Measurements from ENCODE around the gene C20orf173. TPM values are rescaled to one million over a fixed set of nuclear protein-coding genes. Genes with fewer than 3 reads are reported as not detected.
A peak's percentile ranks its signal among the peaks of the same experiment; 100 is the strongest.

Gene C20orf173
- total RNA-seq, 1 experiment from 2014 or later, result not detected

DNA sequence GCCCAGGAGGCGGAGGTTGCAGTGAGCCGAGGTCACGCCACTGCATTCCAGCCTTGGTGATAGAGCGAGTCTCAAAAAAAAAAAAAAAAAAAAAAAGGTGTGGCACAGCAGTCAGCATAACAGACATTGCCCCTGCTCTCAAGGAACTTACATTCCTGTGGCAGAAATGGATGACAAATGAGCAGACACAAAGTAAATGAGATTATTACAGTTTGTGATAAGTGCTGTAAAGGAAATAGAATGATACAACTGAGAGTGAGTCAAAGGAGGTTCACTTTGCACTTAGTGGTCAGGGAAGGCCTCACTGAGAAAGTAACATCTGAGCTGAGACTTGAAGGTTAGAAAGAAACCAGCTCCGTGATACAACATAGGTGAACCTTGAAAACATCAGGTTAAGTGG, 37.6 kb downstream of the C20orf173 start:
- no peaks in the 10 kb centered on the region for H3K4me1 ChIP-seq (replicated peaks; ENCODE audit: insufficient read depth)
- POLR2A ChIA-PET (ENCODE audit: unreplicated experiment), result interaction anchor here (0.6 kb wide), 1 partner anchor 36 kb away, joined by 5 read pairs; the partner anchor contains the start of gene CEP250
- H3K4me3 ChIP-seq, result no peak overlapping the region
- no peak overlapping the region for H3K27ac ChIP-seq
- H3K36me3 ChIP-seq (ENCODE audit: low read depth), result peaks cover 35% of the 10 kb centered on the region
- H3F3A ChIP-seq (ENCODE audit: insufficient read depth, low read depth), result no peaks in the 10 kb centered on the region; the same call in 1 of the 2 replicates
- no peak overlapping the region for H2AFZ ChIP-seq
- no peaks in the 10 kb centered on the region for H3K79me2 ChIP-seq (ENCODE audit: low read depth)
- H3K4me2 ChIP-seq, result no peak overlapping the region
- 0 out of 2 replicates have a peak, but pooled peaks cover 3% of the 10 kb centered on the region for H4K20me1 ChIP-seq (ENCODE audit: insufficient read depth)
- BruUV-seq (replicated peaks), result no TSS peak
- intact Hi-C loops (cut with micrococcal nuclease; ENCODE audit: unreplicated experiment), result no loop called here
- H3K27me3 ChIP-seq (ENCODE audit: insufficient read depth, low read depth), result no peaks in the 10 kb centered on the region
- CTCF ChIA-PET, result no interaction called here
- DNase-seq, result peak in 1 of 2 experiments; percentile 54
- no peak for TF ChIP-seq EZH2 (IDR thresholded peaks at IDR 0.05; ENCODE audit: low read depth)
- TF ChIP-seq, protein P1, sequence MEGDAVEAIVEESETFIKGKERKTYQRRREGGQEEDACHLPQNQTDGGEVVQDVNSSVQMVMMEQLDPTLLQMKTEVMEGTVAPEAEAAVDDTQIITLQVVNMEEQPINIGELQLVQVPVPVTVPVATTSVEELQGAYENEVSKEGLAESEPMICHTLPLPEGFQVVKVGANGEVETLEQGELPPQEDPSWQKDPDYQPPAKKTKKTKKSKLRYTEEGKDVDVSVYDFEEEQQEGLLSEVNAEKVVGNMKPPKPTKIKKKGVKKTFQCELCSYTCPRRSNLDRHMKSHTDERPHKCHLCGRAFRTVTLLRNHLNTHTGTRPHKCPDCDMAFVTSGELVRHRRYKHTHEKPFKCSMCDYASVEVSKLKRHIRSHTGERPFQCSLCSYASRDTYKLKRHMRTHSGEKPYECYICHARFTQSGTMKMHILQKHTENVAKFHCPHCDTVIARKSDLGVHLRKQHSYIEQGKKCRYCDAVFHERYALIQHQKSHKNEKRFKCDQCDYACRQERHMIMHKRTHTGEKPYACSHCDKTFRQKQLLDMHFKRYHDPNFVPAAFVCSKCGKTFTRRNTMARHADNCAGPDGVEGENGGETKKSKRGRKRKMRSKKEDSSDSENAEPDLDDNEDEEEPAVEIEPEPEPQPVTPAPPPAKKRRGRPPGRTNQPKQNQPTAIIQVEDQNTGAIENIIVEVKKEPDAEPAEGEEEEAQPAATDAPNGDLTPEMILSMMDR (conservative IDR thresholded peaks at IDR 0.05), result no peak
- no peaks in the 10 kb centered on the region for H3K9me3 ChIP-seq (ENCODE audit: insufficient read depth, low read depth)
- H3K9me2 ChIP-seq (ENCODE audit: insufficient read depth), result no peaks in the 10 kb centered on the region

DNA sequence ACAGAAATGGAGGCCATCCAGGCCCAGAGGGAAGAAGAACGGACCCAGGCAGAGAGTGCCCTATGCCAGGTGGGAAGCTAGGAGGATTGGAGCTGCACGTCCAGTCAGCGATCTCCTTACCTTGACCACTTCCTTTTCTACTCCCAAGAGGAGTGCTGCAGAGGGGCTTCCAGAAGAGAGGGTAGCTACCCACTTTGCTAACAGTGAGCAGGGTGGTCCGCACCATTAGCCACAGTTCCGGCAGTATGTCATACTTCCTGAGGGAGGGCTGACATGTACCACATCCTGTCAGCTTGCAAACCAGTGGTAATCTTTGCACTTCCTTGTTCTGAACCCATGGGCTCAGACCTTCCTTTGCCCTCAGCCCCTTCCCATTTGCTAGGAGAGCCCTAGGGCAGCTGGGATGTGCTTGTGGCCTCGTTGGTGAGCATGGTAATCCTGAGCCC, 38.7 kb downstream of the C20orf173 start:
- H3K9me2 ChIP-seq (ENCODE audit: insufficient read depth), result no peaks in the 10 kb centered on the region
- no peaks in the 10 kb centered on the region for H3K79me2 ChIP-seq (ENCODE audit: low read depth)
- H2AFZ ChIP-seq, result no peak overlapping the region
- DNase-seq, result no peak
- H3K4me1 ChIP-seq (replicated peaks; ENCODE audit: insufficient read depth), result no peaks in the 10 kb centered on the region
- ChIA-PET POLR2A (ENCODE audit: unreplicated experiment) (no interaction called here), CTCF (interaction anchor here (0.6 kb wide), 1 partner anchor 289 kb away, joined by 3 read pairs; no protein-coding TSS in a partner anchor)
- no peak overlapping the region for H3K4me2 ChIP-seq
- no TSS peak for BruUV-seq (replicated peaks)
- no peaks in the 10 kb centered on the region for H3K9me3 ChIP-seq (ENCODE audit: insufficient read depth, low read depth)
- TF ChIP-seq EZH2 (IDR thresholded peaks at IDR 0.05; ENCODE audit: low read depth), result no peak
- no peaks in the 10 kb centered on the region for H3K27me3 ChIP-seq (ENCODE audit: insufficient read depth, low read depth)
- H3K36me3 ChIP-seq (ENCODE audit: low read depth), result peaks cover 40% of the 10 kb centered on the region
- H4K20me1 ChIP-seq (ENCODE audit: insufficient read depth), result 0 out of 2 replicates have a peak, but pooled peaks cover 3% of the 10 kb centered on the region
- intact Hi-C loops (cut with micrococcal nuclease; ENCODE audit: unreplicated experiment), result no loop called here
- H3F3A ChIP-seq (ENCODE audit: insufficient read depth, low read depth), result no peaks in the 10 kb centered on the region; the same call in 1 of the 2 replicates
- no peak overlapping the region for H3K27ac ChIP-seq
- no peak overlapping the region for H3K4me3 ChIP-seq

DNA sequence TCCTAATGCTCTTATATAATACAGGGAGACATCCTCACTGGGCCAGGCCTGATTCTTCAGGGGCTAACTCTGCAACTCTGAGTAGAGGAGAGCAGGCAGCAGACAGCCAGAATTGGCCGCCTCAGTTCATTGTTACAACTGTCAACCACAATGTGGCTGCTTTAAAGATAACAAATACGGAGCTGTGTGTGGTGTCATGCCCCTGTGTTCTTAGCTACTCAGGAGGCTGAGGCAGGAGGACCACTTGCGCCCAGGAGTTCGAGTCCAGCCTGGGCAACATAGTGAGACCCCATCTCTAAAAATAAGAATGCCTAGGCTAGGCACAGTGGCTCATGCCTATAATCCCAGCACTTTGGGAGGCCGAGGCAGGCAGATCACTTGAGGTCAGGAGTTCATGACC, 39.7 kb downstream of the C20orf173 start:
- BruUV-seq (replicated peaks), result no TSS peak
- peaks cover 40% of the 10 kb centered on the region for H3K36me3 ChIP-seq (ENCODE audit: low read depth)
- H3K9me2 ChIP-seq (ENCODE audit: insufficient read depth), result no peaks in the 10 kb centered on the region
- H3K79me2 ChIP-seq (ENCODE audit: low read depth), result no peaks in the 10 kb centered on the region
- ChIA-PET CTCF (no interaction called here), POLR2A (ENCODE audit: unreplicated experiment) (no interaction called here)
- H3K4me2 ChIP-seq, result no peak overlapping the region
- no peak overlapping the region for H3K27ac ChIP-seq
- TF ChIP-seq EZH2 (IDR thresholded peaks at IDR 0.05; ENCODE audit: low read depth), result no peak
- TF ChIP-seq, protein P1 (conservative IDR thresholded peaks at IDR 0.05), result no peak
- 0 out of 2 replicates have a peak, but pooled peaks cover 3% of the 10 kb centered on the region for H4K20me1 ChIP-seq (ENCODE audit: insufficient read depth)
- intact Hi-C loops (cut with micrococcal nuclease; ENCODE audit: unreplicated experiment), result no loop called here
- no peak for DNase-seq
- no peaks in the 10 kb centered on the region for H3K27me3 ChIP-seq (ENCODE audit: insufficient read depth, low read depth)
- no peaks in the 10 kb centered on the region; the same call in 1 of the 2 replicates for H3F3A ChIP-seq (ENCODE audit: insufficient read depth, low read depth)
- H3K4me1 ChIP-seq (replicated peaks; ENCODE audit: insufficient read depth), result no peaks in the 10 kb centered on the region
- H3K4me3 ChIP-seq, result no peak overlapping the region
- no peaks in the 10 kb centered on the region for H3K9me3 ChIP-seq (ENCODE audit: insufficient read depth, low read depth)
- no peak overlapping the region for H2AFZ ChIP-seq

DNA sequence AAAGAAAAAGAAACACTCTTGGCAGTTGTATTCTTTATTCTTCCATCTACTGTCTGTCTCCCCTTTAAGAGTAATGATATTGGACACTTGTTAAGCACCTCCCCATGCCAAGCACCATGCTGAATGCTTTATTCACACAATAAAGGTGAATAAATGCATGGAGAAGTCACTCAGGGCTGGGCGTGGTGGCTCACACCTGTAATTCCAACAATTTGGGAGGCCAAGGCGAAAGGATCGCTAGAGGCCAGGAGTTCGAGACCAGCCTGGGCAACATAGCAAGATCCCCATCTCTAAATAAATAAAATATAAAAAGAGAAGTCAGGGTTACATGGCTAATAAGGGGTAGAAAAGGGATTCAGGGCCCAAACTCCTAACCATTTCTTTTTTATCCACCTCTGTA, 42.0 kb downstream of the C20orf173 start:
- Histone ChIP-seq H3K27ac (no peak overlapping the region), H3K9me3 (ENCODE audit: insufficient read depth, low read depth) (no peaks in the 10 kb centered on the region), H3F3A (ENCODE audit: insufficient read depth, low read depth) (no peaks in the 10 kb centered on the region; the same call in 1 of the 2 replicates), H3K9me2 (ENCODE audit: insufficient read depth) (no peaks in the 10 kb centered on the region), H2AFZ (no peak overlapping the region), H4K20me1 (ENCODE audit: insufficient read depth) (0 out of 2 replicates have a peak, but pooled peaks cover 3% of the 10 kb centered on the region), H3K79me2 (ENCODE audit: low read depth) (no peaks in the 10 kb centered on the region), H3K4me2 (no peak overlapping the region), H3K4me1 (replicated peaks; ENCODE audit: insufficient read depth) (no peaks in the 10 kb centered on the region), H3K27me3 (ENCODE audit: insufficient read depth, low read depth) (no peaks in the 10 kb centered on the region), H3K4me3 (no peak overlapping the region), H3K36me3 (ENCODE audit: low read depth) (peaks cover 30% of the 10 kb centered on the region; the same call in 1 of the 2 replicates)
- DNase-seq, result no peak
- BruUV-seq (replicated peaks), result no TSS peak
- intact Hi-C loops (cut with micrococcal nuclease; ENCODE audit: unreplicated experiment), result no loop called here
- ChIA-PET CTCF (no interaction called here), POLR2A (ENCODE audit: unreplicated experiment) (no interaction called here)
- TF ChIP-seq EZH2 (IDR thresholded peaks at IDR 0.05; ENCODE audit: low read depth), result no peak
- TF ChIP-seq, protein P1 (conservative IDR thresholded peaks at IDR 0.05), result no peak
